Type B pancreatic cell (in vitro differentiated cells): ENCODE results near the gene PRSS38. TPM values are rescaled to one million over a fixed set of nuclear protein-coding genes. Genes with fewer than 3 reads are reported as not detected.

Experiments
- DNase-seq: peaks from one replicate; pipeline ENCODE4 v3.0.0; 2021; ENCODE audit warnings: mixed read lengths; ENCODE audit not compliant: unreplicated experiment; ENCODE audit errors: extremely low spot score
- H3K27ac Mint-ChIP-seq: 2 replicates; pipeline ENCODE4 v1.8.0; 2021; ENCODE audit warnings: mild to moderate bottlenecking, mixed read lengths
- H3K27me3 Mint-ChIP-seq: 2 replicates; pipeline ENCODE4 v1.8.0; 2021; ENCODE audit warnings: mixed read lengths
- H3K36me3 Mint-ChIP-seq: 2 replicates; pipeline ENCODE4 v1.8.0; 2021; ENCODE audit warnings: mixed read lengths
- H3K4me1 Mint-ChIP-seq: one replicate; pipeline ENCODE4 v1.8.0; 2021; ENCODE audit warnings: mixed read lengths; ENCODE audit not compliant: unreplicated experiment
- H3K4me3 Mint-ChIP-seq: 2 replicates; pipeline ENCODE4 v1.8.0; 2021; ENCODE audit warnings: mild to moderate bottlenecking, mixed read lengths
- H3K9me3 Mint-ChIP-seq: 2 replicates; pipeline ENCODE4 v1.8.0; 2021; ENCODE audit warnings: mixed read lengths
- total RNA-seq: library from RNA; stranded (reverse); gene quantifications from 2 replicates; pipeline ENCODE4 v1.2.1, GENCODE V29; 2021; ENCODE audit warnings: low replicate concordance
- TF ChIP-seq, protein P1 (sequence below): fragments of 200-600 bp; sonication (generic); conservative IDR thresholded peaks from 2 replicates; pipeline ENCODE4 v1.5.0; 2021; ENCODE audit warnings: antibody characterized with exemption, mild to moderate bottlenecking

Gene PRSS38
- total RNA-seq, 1 donor from 2014 or later: not detected

DNA sequence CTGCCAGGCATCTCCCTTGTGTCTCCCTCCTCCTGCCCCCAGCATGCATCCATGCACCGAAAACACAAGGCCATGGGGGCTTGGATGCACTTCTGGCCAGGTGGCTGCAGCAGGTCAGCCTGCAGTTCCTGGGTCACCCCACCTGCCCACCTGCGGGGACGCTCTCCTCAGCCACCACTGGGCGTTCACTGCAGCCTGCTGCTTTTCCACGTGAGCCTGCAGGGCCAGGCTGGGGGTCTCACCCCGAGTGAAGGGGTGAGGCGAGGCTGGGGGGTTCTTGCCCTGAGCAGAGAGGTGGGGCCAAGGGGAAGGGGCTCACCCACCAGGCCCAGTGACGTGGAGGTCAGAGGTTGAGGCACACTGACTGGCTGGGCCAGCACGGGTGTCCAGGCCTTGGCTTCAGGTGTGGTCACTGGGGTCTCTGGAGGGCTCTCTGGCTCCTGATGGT, 67.6 kb downstream of the PRSS38 start:
- no peaks in the 10 kb centered on the region for H3K4me1 Mint-ChIP-seq
- H3K4me3 Mint-ChIP-seq: no peak overlapping the region
- no peak overlapping the region for H3K27ac Mint-ChIP-seq
- no peaks in the 10 kb centered on the region for H3K36me3 Mint-ChIP-seq
- H3K9me3 Mint-ChIP-seq: no peaks in the 10 kb centered on the region
- peak; percentile 65 for DNase-seq
- TF ChIP-seq, protein P1, sequence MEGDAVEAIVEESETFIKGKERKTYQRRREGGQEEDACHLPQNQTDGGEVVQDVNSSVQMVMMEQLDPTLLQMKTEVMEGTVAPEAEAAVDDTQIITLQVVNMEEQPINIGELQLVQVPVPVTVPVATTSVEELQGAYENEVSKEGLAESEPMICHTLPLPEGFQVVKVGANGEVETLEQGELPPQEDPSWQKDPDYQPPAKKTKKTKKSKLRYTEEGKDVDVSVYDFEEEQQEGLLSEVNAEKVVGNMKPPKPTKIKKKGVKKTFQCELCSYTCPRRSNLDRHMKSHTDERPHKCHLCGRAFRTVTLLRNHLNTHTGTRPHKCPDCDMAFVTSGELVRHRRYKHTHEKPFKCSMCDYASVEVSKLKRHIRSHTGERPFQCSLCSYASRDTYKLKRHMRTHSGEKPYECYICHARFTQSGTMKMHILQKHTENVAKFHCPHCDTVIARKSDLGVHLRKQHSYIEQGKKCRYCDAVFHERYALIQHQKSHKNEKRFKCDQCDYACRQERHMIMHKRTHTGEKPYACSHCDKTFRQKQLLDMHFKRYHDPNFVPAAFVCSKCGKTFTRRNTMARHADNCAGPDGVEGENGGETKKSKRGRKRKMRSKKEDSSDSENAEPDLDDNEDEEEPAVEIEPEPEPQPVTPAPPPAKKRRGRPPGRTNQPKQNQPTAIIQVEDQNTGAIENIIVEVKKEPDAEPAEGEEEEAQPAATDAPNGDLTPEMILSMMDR: no peak
- H3K27me3 Mint-ChIP-seq: peaks cover 9% of the 10 kb centered on the region

DNA sequence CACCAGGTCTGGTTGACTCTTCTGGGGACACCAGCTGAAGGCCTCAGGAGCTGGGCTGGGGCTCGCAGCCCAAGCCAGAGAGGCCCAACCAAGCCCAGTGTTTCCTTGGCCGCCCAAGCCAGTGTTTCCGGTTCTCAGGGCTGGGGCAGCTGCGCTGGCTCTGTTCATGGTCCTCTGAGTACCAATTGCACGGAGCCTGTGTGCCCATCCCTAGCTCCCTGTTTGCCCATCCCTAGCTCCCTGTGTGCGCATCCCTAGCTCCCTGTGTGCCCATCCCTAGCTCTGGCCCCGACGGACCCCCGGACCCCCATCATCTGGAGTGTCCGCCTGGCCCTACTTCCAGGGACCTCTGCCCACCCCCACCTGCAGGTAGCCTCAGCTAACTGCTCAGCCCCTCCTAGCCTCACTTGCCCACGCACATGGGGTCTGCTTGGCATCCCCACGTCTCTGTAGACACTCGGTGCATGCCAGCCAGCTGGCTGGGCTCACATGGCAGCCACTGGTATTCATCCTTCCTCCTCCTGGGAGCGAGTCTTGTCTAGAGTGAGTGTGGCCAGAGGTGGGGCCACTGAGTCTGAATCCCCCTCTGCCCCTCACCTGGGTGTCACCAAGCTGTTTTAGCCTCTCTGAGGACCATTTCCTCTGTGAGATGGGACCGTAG, 68.3 kb downstream of the PRSS38 start:
- TF ChIP-seq, protein P1: no peak
- Mint-ChIP-seq H3K36me3 (no peaks in the 10 kb centered on the region), H3K9me3 (no peaks in the 10 kb centered on the region), H3K4me3 (no peak overlapping the region), H3K4me1 (no peaks in the 10 kb centered on the region), H3K27me3 (peaks cover 9% of the 10 kb centered on the region), H3K27ac (no peak overlapping the region)
- no peak for DNase-seq

DNA sequence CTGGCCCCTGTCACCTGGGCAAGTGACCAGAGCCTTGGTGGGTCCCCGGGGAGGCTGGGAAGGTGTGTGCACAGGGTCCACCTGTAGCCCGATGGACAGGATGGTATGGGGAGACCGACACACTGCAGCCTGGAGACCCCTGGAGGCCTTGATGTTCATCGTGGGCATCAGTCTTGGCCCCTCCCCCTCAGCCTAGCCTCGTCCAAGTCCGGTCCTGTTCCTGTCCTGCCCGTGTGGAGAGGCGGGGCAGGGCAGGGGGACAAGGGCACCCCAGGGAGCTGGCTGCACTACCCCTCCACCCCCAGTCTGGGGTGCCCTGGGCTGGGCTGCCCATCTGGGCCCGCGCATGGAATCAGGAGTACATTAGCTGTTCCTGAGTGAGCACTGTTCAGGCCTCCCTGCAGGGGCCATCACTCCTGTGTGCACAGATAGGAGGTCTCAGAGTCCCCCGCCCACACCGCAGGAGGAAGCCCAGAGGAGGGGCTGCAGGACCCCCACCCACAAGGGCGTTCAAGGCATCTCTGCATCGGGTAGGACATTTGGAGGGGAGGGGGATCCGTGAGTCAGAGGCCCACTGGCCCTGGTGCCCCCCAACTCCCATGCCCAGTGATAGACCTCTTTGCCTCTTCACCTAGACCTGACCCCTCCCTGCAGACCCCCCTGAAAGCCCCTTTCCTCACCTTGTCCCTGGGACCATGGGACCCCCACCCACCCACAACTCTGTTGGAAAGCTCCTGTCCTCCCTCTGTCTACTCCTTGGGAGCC, 69.1 kb downstream of the PRSS38 start:
- TF ChIP-seq, protein P1: no peak
- Mint-ChIP-seq H3K27me3 (peaks cover 5% of the 10 kb centered on the region), H3K36me3 (no peaks in the 10 kb centered on the region), H3K9me3 (no peaks in the 10 kb centered on the region), H3K4me1 (no peaks in the 10 kb centered on the region), H3K4me3 (no peak overlapping the region), H3K27ac (no peak overlapping the region)
- peak; percentile 64 for DNase-seq

DNA sequence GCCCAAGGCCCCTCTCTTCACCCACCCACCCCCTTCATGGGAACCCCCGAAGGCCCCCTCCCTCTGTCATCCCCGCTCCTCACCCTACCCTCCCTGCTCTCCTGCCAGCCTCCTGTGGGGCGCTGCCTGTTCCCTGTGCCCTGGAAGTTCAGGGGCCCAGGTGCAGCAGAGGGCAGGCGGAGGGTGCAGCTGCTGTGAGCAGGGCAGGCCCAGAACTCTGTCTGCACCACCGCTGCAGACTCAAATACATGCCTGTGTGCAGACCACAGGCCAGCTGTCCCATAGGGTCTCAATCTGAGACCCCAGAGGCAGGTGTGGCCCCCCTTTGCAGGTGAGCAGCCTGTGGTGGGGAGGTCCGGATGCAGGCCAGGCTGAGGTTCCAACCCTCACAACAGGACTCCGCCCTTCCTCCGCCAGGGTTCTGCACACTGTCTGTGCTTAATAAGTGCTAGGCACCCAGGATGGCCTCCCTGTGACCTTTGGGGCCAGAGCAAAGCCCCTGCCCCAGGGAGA, 69.7 kb downstream of the PRSS38 start:
- H3K36me3 Mint-ChIP-seq: no peaks in the 10 kb centered on the region
- TF ChIP-seq, protein P1: no peak
- peak; percentile 61 for DNase-seq
- H3K4me3 Mint-ChIP-seq: peak overlapping the region; percentile 45
- peaks cover 5% of the 10 kb centered on the region for H3K27me3 Mint-ChIP-seq
- no peaks in the 10 kb centered on the region for H3K9me3 Mint-ChIP-seq
- H3K27ac Mint-ChIP-seq: no peak overlapping the region
- H3K4me1 Mint-ChIP-seq: no peaks in the 10 kb centered on the region

DNA sequence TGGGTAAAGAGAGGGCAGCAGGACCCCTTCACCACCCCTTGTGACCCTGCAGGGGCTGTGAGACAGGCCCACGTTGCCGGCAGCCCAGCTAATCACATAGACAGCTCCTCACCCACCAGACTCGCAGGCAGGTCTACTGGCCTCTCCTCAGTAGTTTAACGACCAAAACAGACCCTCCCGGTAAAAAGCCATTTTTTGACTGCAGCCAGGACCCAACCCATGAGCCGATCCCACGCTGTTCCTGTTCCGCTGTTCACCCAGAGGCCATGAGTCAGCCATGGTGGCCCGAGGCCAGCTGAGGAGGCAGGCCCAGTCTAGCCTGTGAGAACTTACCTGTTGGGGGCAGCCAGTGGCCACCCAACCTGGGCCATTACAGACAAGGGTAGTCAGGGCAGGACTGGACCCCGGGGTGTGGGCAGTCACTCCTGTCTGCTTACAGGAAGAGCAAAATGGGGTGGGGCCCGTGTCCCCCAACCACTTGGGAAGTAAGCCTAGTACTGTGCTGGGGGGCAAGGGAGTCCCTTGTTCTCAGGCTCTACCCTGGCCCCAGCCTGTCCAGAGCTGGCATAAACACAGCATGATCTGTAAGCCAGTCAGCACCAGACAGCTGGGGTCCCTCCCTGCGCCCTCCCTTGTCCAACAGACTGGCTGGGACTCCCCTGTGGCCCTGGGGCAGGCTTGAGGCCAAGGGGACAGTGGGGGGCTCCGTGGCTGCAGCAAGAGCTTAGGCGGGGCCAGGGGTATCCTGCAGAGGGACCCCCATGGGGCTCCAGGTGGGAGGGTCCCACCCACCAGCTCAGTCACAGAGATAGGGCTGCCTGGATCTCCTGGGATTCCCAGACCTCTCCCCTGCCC, 70.4 kb downstream of the PRSS38 start:
- H3K36me3 Mint-ChIP-seq: no peaks in the 10 kb centered on the region
- no peaks in the 10 kb centered on the region for H3K4me1 Mint-ChIP-seq
- peaks cover under 1% of the 10 kb centered on the region for H3K27me3 Mint-ChIP-seq
- H3K27ac Mint-ChIP-seq: no peak overlapping the region
- peak; percentile 64 for DNase-seq
- no peaks in the 10 kb centered on the region for H3K9me3 Mint-ChIP-seq
- peak overlapping the region; percentile 45 for H3K4me3 Mint-ChIP-seq
- TF ChIP-seq, protein P1: no peak
